ENCODE measurements around the gene NSUN5. TPM values are rescaled to one million over a fixed set of nuclear protein-coding genes. Genes with fewer than 3 reads are reported as not detected.
"Not testable (repeated sequence)": the region's sequence is repeated elsewhere in the genome, so short reads cannot be mapped to it uniquely, and the experiment has no call there.

NSUN5 gene
- total RNA-seq, 2 donors from 2014 or later, result 18.4 to 23.3 TPM

DNA sequence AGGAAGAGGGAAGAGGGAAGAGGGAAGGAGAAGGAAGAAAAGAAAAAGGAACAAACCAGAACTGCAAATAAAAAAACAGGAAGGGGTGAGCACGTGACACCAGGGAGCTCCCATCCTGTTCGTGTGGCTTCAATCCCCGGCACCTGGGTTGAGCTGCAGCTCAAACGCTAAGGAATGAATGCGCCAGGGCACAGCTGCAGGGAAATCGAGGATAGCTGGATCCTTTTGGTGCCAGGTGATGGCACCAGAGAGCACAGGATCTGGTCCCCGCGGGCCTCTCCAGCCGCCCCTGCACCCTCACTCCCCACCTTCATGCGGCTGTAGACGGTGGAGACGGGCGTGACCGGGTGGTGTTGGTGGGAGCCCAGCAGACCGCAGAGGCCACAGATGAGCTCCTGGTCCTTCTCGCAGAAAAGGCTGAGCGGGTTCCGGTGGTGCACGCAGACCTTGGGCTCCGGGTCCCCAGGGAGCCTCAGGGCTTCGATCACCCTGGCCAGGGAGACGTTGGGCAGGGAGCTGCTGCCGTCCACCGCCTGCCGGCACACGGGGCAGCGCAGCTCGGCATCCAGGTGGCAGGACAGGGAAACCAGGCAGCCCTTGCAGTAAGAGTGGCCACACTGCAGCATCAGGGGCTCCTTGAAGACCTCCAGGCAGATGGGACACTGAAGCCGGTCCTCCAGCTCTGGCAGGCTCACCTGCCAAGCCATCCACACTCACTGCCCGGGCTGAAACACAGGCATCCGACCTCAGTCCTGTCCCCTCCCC is 15.6 kb upstream of the NSUN5 start:
- not testable (repeated sequence) for H3K27me3 ChIP-seq (replicated peaks; ENCODE audit: insufficient read depth); DNase-seq (ENCODE audit: low spot score); H3K9me3 ChIP-seq; H3K36me3 ChIP-seq; H3K4me1 ChIP-seq (ENCODE audit: control insufficient read depth in 1 of 2, low read depth in 2 of 2); ATAC-seq (ENCODE audit: insufficient number of reproducible peaks, low FRiP score, low read depth); H3K27ac ChIP-seq
- H3K4me3 ChIP-seq, result peak overlapping the region; percentile 21

DNA sequence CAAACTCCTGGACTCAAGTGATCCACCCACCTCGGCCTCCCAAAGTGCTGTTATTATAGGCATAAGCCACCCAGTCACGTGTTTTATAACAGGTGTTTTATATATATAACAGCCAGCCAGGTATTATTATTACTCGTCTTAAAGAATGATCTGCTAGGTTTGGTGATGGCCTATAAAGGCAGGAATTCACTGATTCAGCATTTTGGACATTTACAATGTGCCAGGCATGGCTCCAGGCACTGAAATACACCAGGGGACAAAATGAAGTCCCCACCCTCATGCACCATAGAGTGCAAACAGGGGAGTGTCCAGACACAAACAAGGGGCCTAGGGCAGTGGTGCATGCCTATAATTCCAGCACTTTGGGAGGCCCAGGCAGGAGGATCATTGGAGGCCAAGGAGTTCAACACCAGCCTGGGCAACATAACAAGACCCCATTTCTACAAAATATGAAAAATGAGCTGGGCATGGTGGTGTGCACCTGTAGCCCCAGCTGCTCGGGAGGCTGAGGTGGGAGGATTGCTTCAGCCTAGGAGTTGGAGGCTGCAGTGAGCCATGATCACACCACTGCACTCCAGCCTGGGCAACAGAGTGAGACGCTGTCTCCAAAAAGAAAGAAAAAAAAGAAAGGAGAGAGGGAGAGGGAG is 14.9 kb upstream of the NSUN5 start:
- not testable (repeated sequence) for H3K36me3 ChIP-seq; H3K4me1 ChIP-seq (ENCODE audit: control insufficient read depth in 1 of 2, low read depth in 2 of 2); H3K27me3 ChIP-seq (replicated peaks; ENCODE audit: insufficient read depth); H3K9me3 ChIP-seq; ATAC-seq (ENCODE audit: insufficient number of reproducible peaks, low FRiP score, low read depth); DNase-seq (ENCODE audit: low spot score); H3K27ac ChIP-seq
- peak overlapping the region; percentile 21 for H3K4me3 ChIP-seq

DNA sequence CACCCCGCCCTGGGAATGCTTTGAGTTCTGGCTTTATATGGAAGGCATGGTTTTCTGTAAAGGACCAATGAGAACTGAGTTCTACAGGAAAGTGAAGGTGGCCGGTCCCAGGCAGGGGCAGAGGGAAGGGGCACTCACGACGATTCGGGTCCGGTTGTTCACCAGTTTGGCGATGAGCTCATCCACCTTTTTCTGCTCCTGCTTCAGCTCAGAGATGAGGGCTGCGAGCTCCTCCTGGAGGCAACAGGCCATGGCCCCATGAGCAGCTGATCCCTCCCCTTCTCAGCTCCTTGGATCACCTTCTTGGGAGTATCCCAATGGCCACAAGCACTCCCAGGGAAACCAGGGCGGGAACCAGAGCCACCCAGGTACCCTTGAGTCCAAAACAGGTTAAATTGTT is 11.4 kb upstream of the NSUN5 start:
- not testable (repeated sequence) for DNase-seq (ENCODE audit: low spot score); H3K4me1 ChIP-seq (ENCODE audit: control insufficient read depth in 1 of 2, low read depth in 2 of 2); H3K9me3 ChIP-seq; H3K27me3 ChIP-seq (replicated peaks; ENCODE audit: insufficient read depth); H3K27ac ChIP-seq; H3K36me3 ChIP-seq; ATAC-seq (ENCODE audit: insufficient number of reproducible peaks, low FRiP score, low read depth); H3K4me3 ChIP-seq

DNA sequence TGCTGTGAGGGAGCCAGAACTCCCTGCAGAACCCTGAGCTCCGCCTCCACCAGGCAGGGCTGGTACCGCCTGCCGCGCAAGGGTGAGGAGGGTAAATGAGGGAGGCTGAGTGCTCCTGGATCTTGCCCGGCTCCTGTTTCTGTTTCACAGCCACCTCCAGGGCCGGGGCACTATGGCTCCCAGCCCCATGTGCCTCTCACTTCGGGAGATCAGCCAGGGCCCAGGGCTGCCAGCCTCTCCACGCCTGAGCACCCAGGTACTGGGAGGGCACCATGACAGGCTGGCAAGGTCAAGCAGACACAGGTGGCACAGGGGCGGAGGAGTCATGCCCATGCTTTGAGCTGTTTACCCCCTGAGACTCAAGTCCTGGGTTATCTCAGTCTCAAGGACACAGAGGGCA is 10.9 kb upstream of the NSUN5 start:
- H3K4me1 ChIP-seq (ENCODE audit: control insufficient read depth in 1 of 2, low read depth in 2 of 2); H3K27me3 ChIP-seq (replicated peaks; ENCODE audit: insufficient read depth); H3K36me3 ChIP-seq; DNase-seq (ENCODE audit: low spot score); H3K4me3 ChIP-seq; ATAC-seq (ENCODE audit: insufficient number of reproducible peaks, low FRiP score, low read depth); H3K27ac ChIP-seq; H3K9me3 ChIP-seq: not testable (repeated sequence)

DNA sequence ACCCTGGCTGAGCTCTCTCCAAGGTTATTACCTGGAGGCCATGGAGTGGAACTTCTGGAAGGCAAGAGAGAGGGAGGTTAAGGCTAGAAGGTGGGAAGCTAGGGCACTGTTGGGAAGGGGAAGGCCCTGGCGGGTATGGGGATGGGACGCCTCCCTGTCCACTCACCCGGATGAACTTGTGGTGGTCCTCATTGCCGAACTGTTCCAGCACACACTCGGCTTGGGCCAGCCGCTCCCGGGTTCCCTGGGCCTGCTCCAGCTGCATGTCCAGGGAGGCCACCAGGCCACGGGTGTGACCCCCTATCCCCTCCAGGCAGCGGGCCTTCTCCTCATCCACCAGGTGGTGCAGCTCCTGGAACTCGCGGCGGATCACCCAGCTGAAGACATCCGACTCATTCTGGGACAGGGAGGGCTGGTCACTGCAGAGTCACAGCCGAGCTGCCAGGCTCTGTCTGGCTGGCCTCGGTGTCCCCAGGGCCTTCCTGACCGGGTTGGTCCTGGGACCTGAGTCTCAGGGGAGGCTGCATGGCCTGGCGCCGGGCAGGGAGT is 10.1 kb upstream of the NSUN5 start:
- not testable (repeated sequence) for ATAC-seq (ENCODE audit: insufficient number of reproducible peaks, low FRiP score, low read depth)

DNA sequence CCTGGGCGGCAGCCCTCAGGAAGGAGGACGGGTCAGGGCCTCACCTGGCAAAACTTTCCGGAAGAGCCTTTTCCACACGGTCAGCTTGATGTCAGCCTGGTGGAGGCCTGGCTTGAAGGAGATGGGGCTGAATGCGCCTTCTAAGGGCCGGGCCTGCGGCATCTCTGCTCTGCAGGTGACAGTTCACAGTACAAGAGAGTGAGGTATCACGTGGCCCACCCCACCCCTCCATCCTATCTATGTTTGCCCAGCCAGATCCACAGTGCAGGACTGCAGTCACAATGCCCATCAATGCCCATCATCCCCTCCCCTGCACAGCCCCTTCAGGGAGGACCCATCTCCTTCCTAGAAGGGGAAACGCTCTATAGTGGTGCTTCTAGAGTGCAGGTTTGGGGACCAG is 7.9 kb upstream of the NSUN5 start:
- no peaks in the 10 kb centered on the region for H3K27me3 ChIP-seq (replicated peaks; ENCODE audit: insufficient read depth)
- no peaks in the 10 kb centered on the region for H3K9me3 ChIP-seq
- ATAC-seq (ENCODE audit: insufficient number of reproducible peaks, low FRiP score, low read depth) (no peak), DNase-seq (ENCODE audit: low spot score) (no peak)
- H3K36me3 ChIP-seq, result no peaks in the 10 kb centered on the region
- no peak overlapping the region for H3K27ac ChIP-seq
- H3K4me3 ChIP-seq, result no peak overlapping the region
- TF ChIP-seq, protein P1, sequence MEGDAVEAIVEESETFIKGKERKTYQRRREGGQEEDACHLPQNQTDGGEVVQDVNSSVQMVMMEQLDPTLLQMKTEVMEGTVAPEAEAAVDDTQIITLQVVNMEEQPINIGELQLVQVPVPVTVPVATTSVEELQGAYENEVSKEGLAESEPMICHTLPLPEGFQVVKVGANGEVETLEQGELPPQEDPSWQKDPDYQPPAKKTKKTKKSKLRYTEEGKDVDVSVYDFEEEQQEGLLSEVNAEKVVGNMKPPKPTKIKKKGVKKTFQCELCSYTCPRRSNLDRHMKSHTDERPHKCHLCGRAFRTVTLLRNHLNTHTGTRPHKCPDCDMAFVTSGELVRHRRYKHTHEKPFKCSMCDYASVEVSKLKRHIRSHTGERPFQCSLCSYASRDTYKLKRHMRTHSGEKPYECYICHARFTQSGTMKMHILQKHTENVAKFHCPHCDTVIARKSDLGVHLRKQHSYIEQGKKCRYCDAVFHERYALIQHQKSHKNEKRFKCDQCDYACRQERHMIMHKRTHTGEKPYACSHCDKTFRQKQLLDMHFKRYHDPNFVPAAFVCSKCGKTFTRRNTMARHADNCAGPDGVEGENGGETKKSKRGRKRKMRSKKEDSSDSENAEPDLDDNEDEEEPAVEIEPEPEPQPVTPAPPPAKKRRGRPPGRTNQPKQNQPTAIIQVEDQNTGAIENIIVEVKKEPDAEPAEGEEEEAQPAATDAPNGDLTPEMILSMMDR (IDR thresholded peaks at IDR 0.05), result no peak
- no peaks in the 10 kb centered on the region for H3K4me1 ChIP-seq (ENCODE audit: control insufficient read depth in 1 of 2, low read depth in 2 of 2)

More for the DNA sequence above, 10.1 kb upstream of the NSUN5 start:
- H3K27ac ChIP-seq; DNase-seq (ENCODE audit: low spot score); H3K9me3 ChIP-seq; H3K4me3 ChIP-seq; H3K27me3 ChIP-seq (replicated peaks; ENCODE audit: insufficient read depth); H3K4me1 ChIP-seq (ENCODE audit: control insufficient read depth in 1 of 2, low read depth in 2 of 2); H3K36me3 ChIP-seq: not testable (repeated sequence)

DNA sequence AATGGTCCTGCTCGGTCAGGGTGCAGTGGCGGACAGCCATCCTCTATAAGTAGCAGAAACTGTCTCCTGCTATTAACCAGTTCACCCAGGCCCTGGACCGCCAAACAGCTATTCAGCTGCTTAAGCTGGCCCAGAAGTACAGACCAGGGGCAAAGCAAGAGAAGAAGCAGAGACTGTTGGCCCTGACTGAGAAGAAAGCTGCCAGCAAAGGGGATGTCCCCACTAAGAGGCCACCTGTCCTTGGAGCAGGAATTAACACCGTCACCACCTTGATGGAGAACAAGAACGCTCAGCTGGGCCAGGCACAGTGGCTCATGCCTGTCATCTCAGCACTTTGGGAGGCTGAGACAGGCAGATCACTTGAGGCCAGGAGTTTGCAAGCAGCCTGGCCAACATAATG is 5.6 kb upstream of the NSUN5 start:
- ATAC-seq (ENCODE audit: insufficient number of reproducible peaks, low FRiP score, low read depth), result no peak
- Histone ChIP-seq H3K9me3 (no peaks in the 10 kb centered on the region), H3K36me3 (no peaks in the 10 kb centered on the region), H3K27ac (no peak overlapping the region), H3K27me3 (replicated peaks; ENCODE audit: insufficient read depth) (no peaks in the 10 kb centered on the region), H3K4me3 (no peak overlapping the region), H3K4me1 (ENCODE audit: control insufficient read depth in 1 of 2, low read depth in 2 of 2) (peaks cover under 1 to 2% of the 10 kb centered on the region in 2 donors)
- TF ChIP-seq, protein P1 (IDR thresholded peaks at IDR 0.05), result no peak
- no peak for DNase-seq (ENCODE audit: low spot score)
